HEK293 (cell line): ENCODE measurements around the gene LYSMD3.

ENCODE experiments used
- CTCF ChIA-PET: fragments of 350-600 bp; formaldehyde crosslinking; extraction: SDS; loops from one replicate; lab custom pipeline; 2021; ENCODE audit warnings: antibody characterized with exemption; lab: Yijun Ruan, JAX
- POLR2A ChIA-PET: fragments of 300-600 bp; formaldehyde crosslinking; extraction: SDS; loops from one replicate; lab custom pipeline; 2020; ENCODE audit warnings: antibody characterized with exemption, inconsistent platforms; lab: Yijun Ruan, JAX
- H3K27ac ChIP-seq: fragments of 200-500 bp; sonication (Bioruptor generic); 2 replicates; pipeline ENCODE4 v1.5.1; 2014; ENCODE audit warnings: low read depth, low read length, control low read depth, inconsistent platforms; ENCODE audit errors: extremely low read depth
- H3K36me3 ChIP-seq, 2 experiments: fragments of 200-500 bp in 1 of 2; sonication (Bioruptor generic) in 1 of 2; 1 replicate in 1 of 2; 2 replicates in 1 of 2; pipeline ENCODE4 v1.5.1; 2014 to 2017; ENCODE audit warnings: inconsistent platforms in 2 of 2, low read length in 2 of 2; ENCODE audit not compliant: control insufficient read depth in 2 of 2, insufficient read depth in 1 of 2
- H3K4me1 ChIP-seq: fragments of 200-500 bp; sonication (Bioruptor generic); 2 replicates; pipeline ENCODE4 v1.5.1; 2014; ENCODE audit warnings: mild to moderate bottlenecking, low read length, inconsistent platforms; ENCODE audit not compliant: control insufficient read depth, insufficient read depth
- H3K4me3 ChIP-seq: 2 replicates; pipeline ENCODE4 v1.5.1; 2011; ENCODE audit warnings: low read depth, mild to moderate bottlenecking, control low read depth, low read length, moderate library complexity
- H3K9me3 ChIP-seq: fragments of 200-500 bp; sonication (Bioruptor generic); 2 replicates; pipeline ENCODE4 v1.5.1; 2014; ENCODE audit warnings: low read depth, low read length, inconsistent platforms; ENCODE audit not compliant: control insufficient read depth, insufficient read depth
- BCL11A ChIP-seq: fragments of 450-650 bp; formaldehyde crosslinking; IDR thresholded peaks from 2 replicates; pipeline ENCODE4 v1.5.1; 2016; ENCODE audit warnings: low read depth, missing biosample characterization, missing genetic modification characterization
- GLIS1 ChIP-seq: fragments of 450-650 bp; formaldehyde crosslinking; IDR thresholded peaks from 2 replicates; pipeline ENCODE4 v1.5.1; 2016; ENCODE audit warnings: missing biosample characterization, missing genetic modification characterization
- HOXC10 ChIP-seq: sonication (generic); formaldehyde crosslinking; IDR thresholded peaks from 2 replicates; pipeline ENCODE4 v1.8.1; 2023; ENCODE audit warnings: mild to moderate bottlenecking, missing genetic modification reagents
- KLF16 ChIP-seq: fragments of 450-650 bp; formaldehyde crosslinking; IDR thresholded peaks from 2 replicates; pipeline ENCODE4 v1.5.1; 2017; ENCODE audit warnings: missing biosample characterization, missing genetic modification characterization
- OVOL3 ChIP-seq: fragments of 450-650 bp; formaldehyde crosslinking; IDR thresholded peaks from 2 replicates; pipeline ENCODE4 v1.5.1; 2016; ENCODE audit warnings: missing biosample characterization, missing genetic modification characterization
- SCRT1 ChIP-seq: fragments of 450-650 bp; formaldehyde crosslinking; IDR thresholded peaks from 2 replicates; pipeline ENCODE4 v1.5.1; 2016; ENCODE audit warnings: missing biosample characterization, missing genetic modification characterization, borderline replicate concordance
- SP2 ChIP-seq: fragments of 450-650 bp; formaldehyde crosslinking; IDR thresholded peaks from 2 replicates; pipeline ENCODE4 v1.5.1; 2016; ENCODE audit warnings: missing biosample characterization, missing genetic modification characterization
- YY1 ChIP-seq: fragments of 450-650 bp; formaldehyde crosslinking; IDR thresholded peaks from 2 replicates; pipeline ENCODE4 v1.5.1; 2018; ENCODE audit warnings: missing biosample characterization, missing genetic modification characterization
- ZBTB17 ChIP-seq: fragments of 450-650 bp; formaldehyde crosslinking; IDR thresholded peaks from 2 replicates; pipeline ENCODE4 v1.5.1; 2016; ENCODE audit warnings: missing biosample characterization, missing genetic modification characterization
- ZBTB21 ChIP-seq: fragments of 450-650 bp; formaldehyde crosslinking; IDR thresholded peaks from 2 replicates; pipeline ENCODE4 v1.5.1; 2017; ENCODE audit warnings: missing biosample characterization, missing genetic modification characterization
- ZBTB48 ChIP-seq: fragments of 450-650 bp; formaldehyde crosslinking; IDR thresholded peaks from 2 replicates; pipeline ENCODE4 v1.5.1; 2016; ENCODE audit warnings: missing biosample characterization, missing genetic modification characterization
- ZBTB7A ChIP-seq: fragments of 450-650 bp; formaldehyde crosslinking; IDR thresholded peaks from 2 replicates; pipeline ENCODE4 v1.5.1; 2016; ENCODE audit warnings: low read depth, missing biosample characterization, missing genetic modification characterization
- ZBTB8A ChIP-seq: fragments of 450-650 bp; formaldehyde crosslinking; IDR thresholded peaks from 2 replicates; pipeline ENCODE4 v1.5.1; 2016; ENCODE audit warnings: missing biosample characterization, missing genetic modification characterization
- ZFP37 ChIP-seq: fragments of 450-650 bp; formaldehyde crosslinking; IDR thresholded peaks from 2 replicates; pipeline ENCODE4 v1.5.1; 2016; ENCODE audit warnings: missing biosample characterization, missing genetic modification characterization
- ZNF10 ChIP-seq: fragments of 450-650 bp; formaldehyde crosslinking; IDR thresholded peaks from 2 replicates; pipeline ENCODE4 v1.5.1; 2017; ENCODE audit warnings: missing biosample characterization, missing genetic modification characterization
- ZNF169 ChIP-seq: fragments of 450-650 bp; formaldehyde crosslinking; IDR thresholded peaks from 2 replicates; pipeline ENCODE4 v1.5.1; 2016; ENCODE audit warnings: missing biosample characterization, missing genetic modification characterization
- ZNF174 ChIP-seq: fragments of 450-650 bp; formaldehyde crosslinking; IDR thresholded peaks from 2 replicates; pipeline ENCODE4 v1.5.0; 2017; ENCODE audit warnings: missing biosample characterization, mild to moderate bottlenecking, missing genetic modification characterization
- ZNF24 ChIP-seq: fragments of 450-650 bp; formaldehyde crosslinking; IDR thresholded peaks from 2 replicates; pipeline ENCODE4 v1.5.1; 2016; ENCODE audit warnings: missing biosample characterization, missing genetic modification characterization
- ZNF324 ChIP-seq: fragments of 450-650 bp; formaldehyde crosslinking; IDR thresholded peaks from 2 replicates; pipeline ENCODE4 v1.5.1; 2016; ENCODE audit warnings: missing biosample characterization, missing genetic modification characterization
- ZNF335 ChIP-seq: fragments of 450-650 bp; formaldehyde crosslinking; conservative IDR thresholded peaks from 2 replicates; pipeline ENCODE4 v1.5.1; 2016; ENCODE audit warnings: missing biosample characterization, missing genetic modification characterization
- ZNF341 ChIP-seq: fragments of 450-650 bp; formaldehyde crosslinking; IDR thresholded peaks from 2 replicates; pipeline ENCODE4; 2016; ENCODE audit warnings: low read depth, missing biosample characterization, missing genetic modification characterization
- ZNF423 ChIP-seq: fragments of 450-650 bp; formaldehyde crosslinking; IDR thresholded peaks from 2 replicates; pipeline ENCODE4 v1.5.1; 2016; ENCODE audit warnings: missing biosample characterization, missing genetic modification characterization
- ZNF596 ChIP-seq: fragments of 450-650 bp; IDR thresholded peaks from 2 replicates; pipeline ENCODE4 v1.5.0; 2018; ENCODE audit warnings: missing biosample characterization, mild to moderate bottlenecking, missing genetic modification characterization, moderate library complexity
- ZNF600 ChIP-seq: fragments of 450-650 bp; formaldehyde crosslinking; IDR thresholded peaks from 2 replicates; pipeline ENCODE4 v1.5.1; 2016; ENCODE audit warnings: missing biosample characterization, missing genetic modification characterization
- ZNF626 ChIP-seq: fragments of 450-650 bp; sonication (Bioruptor Pico); formaldehyde crosslinking; IDR thresholded peaks from 2 replicates; pipeline ENCODE4 v1.5.1; 2018; ENCODE audit warnings: missing biosample characterization, missing genetic modification characterization, inconsistent platforms
- TF ChIP-seq, protein P1 (sequence below): fragments of 450-650 bp; formaldehyde crosslinking; IDR thresholded peaks from 2 replicates; pipeline ENCODE4 v1.5.1; 2016; ENCODE audit warnings: missing biosample characterization, missing genetic modification characterization
- TF ChIP-seq, protein P2 (sequence below): fragments of 450-650 bp; formaldehyde crosslinking; IDR thresholded peaks from 2 replicates; pipeline ENCODE4 v1.5.1; 2016; ENCODE audit warnings: missing biosample characterization, missing genetic modification characterization
- TF ChIP-seq, protein P3 (sequence below): fragments of 450-650 bp; formaldehyde crosslinking; IDR thresholded peaks from 2 replicates; pipeline ENCODE4 v1.5.1; 2016; ENCODE audit warnings: missing biosample characterization, missing genetic modification characterization
- TF ChIP-seq, protein P4 (sequence below): fragments of 450-650 bp; formaldehyde crosslinking; conservative IDR thresholded peaks from 2 replicates; pipeline ENCODE4 v1.5.1; 2016; ENCODE audit warnings: low read depth, missing biosample characterization, missing genetic modification characterization
- TF ChIP-seq, protein P5 (sequence below): fragments of 450-650 bp; formaldehyde crosslinking; IDR thresholded peaks from 2 replicates; pipeline ENCODE4 v1.5.1; 2016; ENCODE audit warnings: missing biosample characterization, missing genetic modification characterization

Gene LYSMD3

DNA sequence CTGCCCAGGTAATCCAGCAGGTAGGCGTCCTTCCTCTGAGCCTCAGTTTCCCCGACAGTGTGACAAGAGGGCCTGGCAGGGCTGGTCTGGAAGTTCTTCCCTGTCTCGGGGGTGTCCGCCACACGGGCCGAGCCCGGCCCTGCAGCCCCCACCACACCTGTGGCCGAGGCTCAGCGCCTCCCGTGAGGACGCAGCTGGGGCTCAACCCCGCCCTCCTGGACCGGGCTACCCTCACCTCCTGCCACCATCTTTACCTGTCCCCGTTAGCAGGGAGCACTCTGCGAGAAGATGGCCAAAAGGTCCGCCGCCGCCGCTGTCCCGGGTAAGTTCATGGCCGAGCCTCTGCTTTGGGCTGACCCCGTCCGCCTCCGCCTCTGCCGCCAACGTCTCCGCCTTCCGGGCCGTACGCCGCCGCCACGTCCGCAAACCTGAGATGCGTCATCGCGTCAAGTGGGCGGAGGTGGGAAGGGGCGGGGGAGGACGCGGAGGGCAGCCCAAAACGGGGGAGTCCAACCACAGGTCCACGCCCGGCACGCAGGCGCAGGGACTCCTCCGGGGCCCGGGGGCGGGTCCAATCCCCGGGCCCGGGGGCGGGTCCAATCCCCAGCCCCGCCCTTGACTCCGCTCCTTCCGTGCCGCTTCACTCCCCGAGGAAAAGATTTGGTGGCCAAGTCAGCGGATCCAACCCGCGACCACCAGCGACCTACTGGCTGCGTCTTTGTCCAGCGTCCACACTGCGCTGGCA lies at the start of gene LYSMD3:
TSS of gene LYSMD3 (minus strand) at position 391 of the 745 bp plus-strand sequence. CDS start 4,295 bp downstream, outside the sequence.
- CTCF ChIA-PET, result interaction anchor here (0.6 to 2.5 kb wide), 14 partner anchors 10 to 254 kb away, joined by 3 to 20 read pairs (median 6); no protein-coding TSS in a partner anchor
- H3K4me3 ChIP-seq, result peak within 1 kb of the TSS; percentile 95
- POLR2A ChIA-PET, result interaction anchor here (1.0 to 2.1 kb wide), 5 partner anchors 18 to 120 kb away, joined by 3 to 12 read pairs (median 6); partner anchors contain the start of genes CETN3, MBLAC2 and POLR3G
- no peaks in the 10 kb centered on the region for H3K9me3 ChIP-seq
- no peaks in the 10 kb centered on the region for H3K4me1 ChIP-seq
- peaks cover 5 to 7% of the 10 kb centered on the region in 2 experiments for H3K36me3 ChIP-seq
- H3K27ac ChIP-seq, result peak within 1 kb of the TSS; percentile 87
- TF ChIP-seq, protein P1, sequence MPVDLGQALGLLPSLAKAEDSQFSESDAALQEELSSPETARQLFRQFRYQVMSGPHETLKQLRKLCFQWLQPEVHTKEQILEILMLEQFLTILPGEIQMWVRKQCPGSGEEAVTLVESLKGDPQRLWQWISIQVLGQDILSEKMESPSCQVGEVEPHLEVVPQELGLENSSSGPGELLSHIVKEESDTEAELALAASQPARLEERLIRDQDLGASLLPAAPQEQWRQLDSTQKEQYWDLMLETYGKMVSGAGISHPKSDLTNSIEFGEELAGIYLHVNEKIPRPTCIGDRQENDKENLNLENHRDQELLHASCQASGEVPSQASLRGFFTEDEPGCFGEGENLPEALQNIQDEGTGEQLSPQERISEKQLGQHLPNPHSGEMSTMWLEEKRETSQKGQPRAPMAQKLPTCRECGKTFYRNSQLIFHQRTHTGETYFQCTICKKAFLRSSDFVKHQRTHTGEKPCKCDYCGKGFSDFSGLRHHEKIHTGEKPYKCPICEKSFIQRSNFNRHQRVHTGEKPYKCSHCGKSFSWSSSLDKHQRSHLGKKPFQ, result no peak
- TF ChIP-seq SP2 (tag by site-specific recombination) (peak; percentile 99), ZNF10 (tag by site-specific recombination) (peak; percentile 75), ZBTB8A (peak; percentile 72), ZBTB21 (tag by site-specific recombination) (peak; percentile 26; the same call in 1 of the 2 replicates), YY1 (tag by site-specific recombination) (peak; percentile 83), ZNF324 (tag by site-specific recombination) (peak; percentile 58; the same call in 1 of the 2 replicates), ZNF596 (tag by site-specific recombination) (no peak), BCL11A (peak; percentile 54; the same call in 1 of the 2 replicates), SCRT1 (peak; percentile 98), ZNF600 (tag by site-specific recombination) (peak; percentile 60), ZNF341 (tag by site-specific recombination) (peak; percentile 60; the same call in 1 of the 2 replicates), ZFP37 (tag by site-specific recombination) (peak; percentile 93), OVOL3 (tag by site-specific recombination) (0 out of 2 replicates have a peak, but pooled peaks have one; percentile 30), ZBTB7A (peak; percentile 56; the same call in 1 of the 2 replicates), ZNF174 (tag by site-specific recombination) (no peak), GLIS1 (peak; percentile 60), ZNF24 (tag by site-specific recombination) (0 out of 2 replicates have a peak, but pooled peaks have one; percentile 50), ZNF335 (tag by site-specific recombination) (peak; percentile 74; the same call in 1 of the 2 replicates), ZNF169 (no peak), ZNF423 (tag by site-specific recombination) (no peak), KLF16 (tag by site-specific recombination) (peak; percentile 30; the same call in 1 of the 2 replicates), ZNF626 (tag by site-specific recombination) (no peak), HOXC10 (no peak), ZBTB48 (tag by site-specific recombination) (no peak; the same call in 1 of the 2 replicates), ZBTB17 (tag by site-specific recombination) (peak; percentile 78)
- TF ChIP-seq, protein P2, sequence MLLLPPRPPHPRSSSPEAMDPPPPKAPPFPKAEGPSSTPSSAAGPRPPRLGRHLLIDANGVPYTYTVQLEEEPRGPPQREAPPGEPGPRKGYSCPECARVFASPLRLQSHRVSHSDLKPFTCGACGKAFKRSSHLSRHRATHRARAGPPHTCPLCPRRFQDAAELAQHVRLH (tag by site-specific recombination), result peak; percentile 74
- TF ChIP-seq, protein P3, sequence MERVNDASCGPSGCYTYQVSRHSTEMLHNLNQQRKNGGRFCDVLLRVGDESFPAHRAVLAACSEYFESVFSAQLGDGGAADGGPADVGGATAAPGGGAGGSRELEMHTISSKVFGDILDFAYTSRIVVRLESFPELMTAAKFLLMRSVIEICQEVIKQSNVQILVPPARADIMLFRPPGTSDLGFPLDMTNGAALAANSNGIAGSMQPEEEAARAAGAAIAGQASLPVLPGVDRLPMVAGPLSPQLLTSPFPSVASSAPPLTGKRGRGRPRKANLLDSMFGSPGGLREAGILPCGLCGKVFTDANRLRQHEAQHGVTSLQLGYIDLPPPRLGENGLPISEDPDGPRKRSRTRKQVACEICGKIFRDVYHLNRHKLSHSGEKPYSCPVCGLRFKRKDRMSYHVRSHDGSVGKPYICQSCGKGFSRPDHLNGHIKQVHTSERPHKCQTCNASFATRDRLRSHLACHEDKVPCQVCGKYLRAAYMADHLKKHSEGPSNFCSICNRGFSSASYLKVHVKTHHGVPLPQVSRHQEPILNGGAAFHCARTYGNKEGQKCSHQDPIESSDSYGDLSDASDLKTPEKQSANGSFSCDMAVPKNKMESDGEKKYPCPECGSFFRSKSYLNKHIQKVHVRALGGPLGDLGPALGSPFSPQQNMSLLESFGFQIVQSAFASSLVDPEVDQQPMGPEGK (tag by site-specific recombination), result peak; percentile 95; the same call in 1 of the 2 replicates
- TF ChIP-seq, protein P4, sequence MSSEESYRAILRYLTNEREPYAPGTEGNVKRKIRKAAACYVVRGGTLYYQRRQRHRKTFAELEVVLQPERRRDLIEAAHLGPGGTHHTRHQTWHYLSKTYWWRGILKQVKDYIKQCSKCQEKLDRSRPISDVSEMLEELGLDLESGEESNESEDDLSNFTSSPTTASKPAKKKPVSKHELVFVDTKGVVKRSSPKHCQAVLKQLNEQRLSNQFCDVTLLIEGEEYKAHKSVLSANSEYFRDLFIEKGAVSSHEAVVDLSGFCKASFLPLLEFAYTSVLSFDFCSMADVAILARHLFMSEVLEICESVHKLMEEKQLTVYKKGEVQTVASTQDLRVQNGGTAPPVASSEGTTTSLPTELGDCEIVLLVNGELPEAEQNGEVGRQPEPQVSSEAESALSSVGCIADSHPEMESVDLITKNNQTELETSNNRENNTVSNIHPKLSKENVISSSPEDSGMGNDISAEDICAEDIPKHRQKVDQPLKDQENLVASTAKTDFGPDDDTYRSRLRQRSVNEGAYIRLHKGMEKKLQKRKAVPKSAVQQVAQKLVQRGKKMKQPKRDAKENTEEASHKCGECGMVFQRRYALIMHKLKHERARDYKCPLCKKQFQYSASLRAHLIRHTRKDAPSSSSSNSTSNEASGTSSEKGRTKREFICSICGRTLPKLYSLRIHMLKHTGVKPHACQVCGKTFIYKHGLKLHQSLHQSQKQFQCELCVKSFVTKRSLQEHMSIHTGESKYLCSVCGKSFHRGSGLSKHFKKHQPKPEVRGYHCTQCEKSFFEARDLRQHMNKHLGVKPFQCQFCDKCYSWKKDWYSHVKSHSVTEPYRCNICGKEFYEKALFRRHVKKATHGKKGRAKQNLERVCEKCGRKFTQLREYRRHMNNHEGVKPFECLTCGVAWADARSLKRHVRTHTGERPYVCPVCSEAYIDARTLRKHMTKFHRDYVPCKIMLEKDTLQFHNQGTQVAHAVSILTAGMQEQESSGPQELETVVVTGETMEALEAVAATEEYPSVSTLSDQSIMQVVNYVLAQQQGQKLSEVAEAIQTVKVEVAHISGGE (tag by site-specific recombination), result peak; percentile 87
- TF ChIP-seq, protein P5, sequence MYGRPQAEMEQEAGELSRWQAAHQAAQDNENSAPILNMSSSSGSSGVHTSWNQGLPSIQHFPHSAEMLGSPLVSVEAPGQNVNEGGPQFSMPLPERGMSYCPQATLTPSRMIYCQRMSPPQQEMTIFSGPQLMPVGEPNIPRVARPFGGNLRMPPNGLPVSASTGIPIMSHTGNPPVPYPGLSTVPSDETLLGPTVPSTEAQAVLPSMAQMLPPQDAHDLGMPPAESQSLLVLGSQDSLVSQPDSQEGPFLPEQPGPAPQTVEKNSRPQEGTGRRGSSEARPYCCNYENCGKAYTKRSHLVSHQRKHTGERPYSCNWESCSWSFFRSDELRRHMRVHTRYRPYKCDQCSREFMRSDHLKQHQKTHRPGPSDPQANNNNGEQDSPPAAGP (tag by site-specific recombination), result peak; percentile 88
